EH (cell line): ENCODE measurements around the gene KRT6B.
"Not testable (repeated sequence)": the region's sequence is repeated elsewhere in the genome, so short reads cannot be mapped to it uniquely, and the experiment has no call there.

Experiments
- DNase-seq: peaks from one replicate; pipeline ENCODE4 v3.0.0-alpha.2; 2015; ENCODE audit warnings: low read depth

Gene KRT6B

DNA sequence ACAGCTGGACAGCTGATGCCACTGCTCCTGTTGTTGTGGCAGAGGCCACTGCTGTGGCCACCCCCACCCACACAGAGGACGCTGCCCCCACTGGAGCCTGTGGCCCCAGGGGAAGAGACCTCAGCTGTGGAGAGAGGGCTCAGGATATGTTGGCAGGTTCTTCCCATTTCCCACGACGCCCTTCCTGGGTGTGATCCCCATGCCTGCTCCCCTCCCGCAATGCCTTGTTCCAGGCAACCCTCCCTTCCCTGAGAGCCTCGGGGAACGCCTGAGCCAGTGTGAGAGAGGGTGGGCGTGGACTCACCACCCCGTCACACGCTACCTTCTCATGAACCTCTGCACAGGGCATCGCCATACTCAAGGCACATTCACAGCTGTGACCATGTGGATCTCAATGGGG is 40.1 kb downstream of the KRT6B start:
- DNase-seq, result no peak

- not testable (repeated sequence) for DNase-seq
Observed at GRCh38 chr12:52410589-52411248, 41.2 kb downstream of the KRT6B start.

DNA sequence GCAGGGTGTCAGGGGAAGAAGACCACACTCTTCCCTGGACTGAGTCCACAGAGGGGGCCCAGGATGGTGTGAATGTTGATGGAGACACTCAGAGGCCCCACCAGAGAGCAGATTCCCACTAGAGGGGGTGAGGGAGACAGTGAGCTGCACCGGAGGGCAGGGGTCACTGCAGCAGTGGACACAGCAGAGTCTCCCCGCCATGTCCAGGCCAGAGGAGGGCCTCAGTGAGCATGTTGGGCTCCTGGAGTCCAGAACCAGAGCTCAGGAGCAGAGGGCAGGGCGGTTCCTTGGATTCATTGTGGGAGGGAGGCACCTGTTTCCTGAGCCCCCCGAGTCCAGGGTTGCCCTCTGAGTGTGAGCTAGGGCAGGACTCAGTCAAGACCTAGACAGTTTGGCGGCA is 44.0 kb downstream of the KRT6B start:
- no peak for DNase-seq

DNA sequence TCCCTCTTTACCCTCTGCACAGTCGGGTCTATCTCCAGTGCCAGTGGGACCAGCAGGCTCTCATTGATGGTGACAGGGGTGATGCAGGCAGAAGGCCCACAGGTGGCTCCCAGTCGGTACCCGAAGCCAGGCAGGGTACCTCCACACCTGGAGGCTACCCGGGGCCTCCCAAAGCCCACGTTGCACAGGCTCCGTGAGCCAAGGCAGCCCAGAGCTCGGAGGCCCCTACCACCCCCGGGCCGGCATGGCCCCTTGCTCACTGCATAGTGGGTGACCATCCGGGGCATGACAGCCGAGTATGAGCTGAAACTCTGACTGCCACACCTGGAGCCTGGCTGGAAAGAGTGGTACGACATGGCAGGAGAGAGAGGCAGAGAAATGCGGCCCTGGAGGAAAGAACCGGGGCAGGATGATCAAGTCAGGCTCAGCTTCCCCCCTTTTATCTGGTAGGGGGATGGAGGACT is 46.0 kb downstream of the KRT6B start, which contains the start of gene KRT82:
KRT82 (minus strand) TSS at position 414 of the 464 bp plus-strand sequence; CDS start at position 356, 58 bp downstream.
- no peak for DNase-seq

DNA sequence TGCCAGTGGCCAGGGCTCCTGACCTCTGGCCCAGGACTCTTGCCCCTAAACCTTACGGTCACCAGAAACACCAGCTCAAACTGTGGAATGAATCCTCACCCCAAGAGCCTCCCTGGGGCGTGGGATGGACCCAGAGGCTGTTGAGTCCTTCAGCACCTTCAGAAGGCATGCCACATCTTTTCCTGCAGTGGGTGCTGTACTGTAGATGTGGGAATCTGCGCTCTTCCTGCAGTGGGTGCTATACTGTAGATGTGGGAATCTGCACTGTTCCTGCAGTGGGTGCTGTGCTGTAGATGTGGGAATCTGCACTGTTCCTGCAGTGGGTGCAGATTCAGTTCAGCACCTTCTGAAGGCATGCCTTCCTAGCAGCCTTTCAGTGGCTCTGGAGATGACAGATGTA is 47.0 kb downstream of the KRT6B start:
- DNase-seq, result peak; percentile 15

DNA sequence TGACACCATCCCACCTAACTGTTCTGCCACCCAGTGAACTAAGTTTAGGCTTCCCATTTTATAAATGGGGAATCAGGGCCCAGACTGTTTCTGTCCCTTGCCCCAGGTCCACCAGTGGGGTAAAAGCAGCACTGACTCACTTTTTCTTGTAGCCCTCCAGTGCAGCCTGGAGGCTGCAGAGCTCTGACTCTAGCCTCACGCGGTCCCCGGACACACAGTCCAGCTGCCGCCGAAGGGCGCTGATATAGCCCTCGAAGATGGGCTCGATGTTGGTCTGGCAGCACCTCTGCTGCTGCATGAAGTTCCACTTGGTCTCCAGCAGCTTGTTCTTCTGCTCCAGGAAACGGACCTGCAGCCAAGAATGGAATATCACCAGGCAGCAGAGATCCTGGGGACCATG is 48.4 kb downstream of the KRT6B start:
- DNase-seq, result no peak

GRCh38 chr12:52402873-52403540 is 48.9 kb downstream of the KRT6B start:
- no peak for DNase-seq

DNA sequence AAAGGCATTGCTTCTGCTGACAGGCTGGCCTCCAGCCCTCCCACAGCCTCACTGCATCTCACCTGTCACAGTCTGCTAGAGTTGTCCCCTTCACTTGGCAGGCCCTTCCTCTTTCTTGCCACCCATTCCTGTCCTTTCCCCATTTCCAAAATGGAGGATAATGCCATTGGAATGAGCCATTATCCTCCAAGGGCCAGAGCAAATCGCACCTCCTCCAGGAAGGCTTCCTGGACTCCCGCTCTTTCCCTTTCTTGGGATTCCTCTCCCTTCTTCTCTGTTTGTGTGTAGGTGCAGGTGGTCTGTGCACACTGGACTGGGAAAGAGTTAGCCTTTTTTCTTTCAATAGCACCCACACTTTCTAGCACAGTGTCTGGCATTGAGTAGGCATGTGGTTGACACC is 49.6 kb downstream of the KRT6B start:
- DNase-seq, result no peak

- DNase-seq, result no peak
Observed at GRCh38 chr12:52401926-52402325, 50.0 kb downstream of the KRT6B start.

DNA sequence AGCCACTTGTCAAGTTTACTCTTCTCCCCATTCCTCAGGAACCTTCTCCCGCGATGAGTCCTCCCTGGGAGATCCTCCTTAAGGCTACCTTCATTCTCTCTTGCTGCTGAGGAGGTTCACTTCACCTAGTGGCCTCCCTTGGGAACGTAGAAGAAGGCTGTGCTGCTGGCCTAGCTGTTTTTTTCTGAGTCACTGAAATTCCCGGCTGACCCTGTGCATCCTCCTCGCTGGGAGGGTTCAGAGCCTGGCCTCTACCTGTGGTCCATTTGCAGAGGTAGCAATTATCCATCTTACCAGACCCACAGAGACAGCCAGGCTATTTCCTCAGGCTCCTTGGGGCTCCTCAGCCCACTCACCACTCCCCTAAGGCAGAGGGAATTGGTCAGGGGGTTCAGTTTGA is 50.4 kb downstream of the KRT6B start:
- no peak for DNase-seq

DNA sequence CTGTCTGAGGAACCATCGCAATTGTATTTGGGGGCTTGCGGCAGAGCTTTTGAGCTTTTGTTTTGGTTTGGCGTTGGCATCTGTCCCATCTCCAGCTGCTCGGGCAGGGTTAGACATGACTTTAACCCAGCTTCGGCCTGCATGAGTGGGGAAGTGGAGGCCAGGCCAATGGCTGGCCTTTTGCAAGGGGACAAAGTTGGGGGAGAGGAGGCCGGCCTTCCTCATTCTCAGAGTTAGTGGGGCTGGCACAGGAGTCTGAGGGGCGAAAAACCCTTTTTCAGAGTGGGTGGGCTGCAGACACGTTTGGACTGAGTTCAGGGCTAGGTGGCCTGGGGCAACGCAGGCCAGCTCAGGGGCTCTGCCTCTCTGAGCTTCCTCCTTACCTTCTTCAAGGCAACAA is 51.0 kb downstream of the KRT6B start:
- no peak for DNase-seq

- DNase-seq, result no peak
Observed at GRCh38 chr12:52399756-52400155, 52.2 kb downstream of the KRT6B start.

DNA sequence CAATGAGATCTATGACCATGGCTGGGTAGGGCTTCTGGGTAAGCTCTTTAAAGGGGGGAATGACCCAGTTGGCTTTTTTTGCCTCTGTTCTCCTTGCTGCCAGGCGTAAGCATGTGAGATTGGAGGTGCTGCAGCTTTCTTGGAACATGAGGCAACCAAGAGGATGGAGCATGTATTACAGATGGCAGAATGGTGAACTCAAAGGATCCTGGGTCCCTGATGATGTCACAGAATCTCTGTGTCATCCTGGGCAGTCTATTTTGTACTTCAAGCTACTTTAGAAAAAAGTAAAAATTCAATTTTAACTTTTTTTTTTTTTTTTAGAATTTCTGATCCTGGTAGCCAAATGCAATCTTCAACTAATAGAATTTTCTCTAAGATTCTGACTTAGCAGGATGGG is 53.8 kb downstream of the KRT6B start:
- no peak for DNase-seq

GRCh38 chr12:52396656-52397055 is 55.3 kb downstream of the KRT6B start:
- DNase-seq, result no peak
